ENCODE results near the gene ARHGAP42.

The ARHGAP42 gene

DNA sequence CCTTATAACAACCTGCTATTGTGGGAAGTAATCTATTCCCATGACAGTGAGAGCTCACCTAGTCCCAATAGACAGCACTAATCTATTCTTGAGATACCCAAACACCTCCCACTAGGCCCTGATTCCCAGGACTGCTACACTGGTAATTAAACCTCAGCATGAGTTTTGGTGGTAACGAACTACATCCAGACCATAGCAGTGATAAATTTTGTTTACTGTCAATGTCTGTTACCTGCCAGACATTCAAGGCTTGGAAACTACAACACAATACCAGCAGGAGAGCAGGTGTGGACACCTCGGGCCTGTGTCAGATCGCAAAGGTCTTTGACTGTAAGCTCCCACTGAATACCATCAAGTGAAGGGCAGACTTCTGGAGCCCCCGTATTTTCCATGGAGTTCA is 187.1 kb downstream of the ARHGAP42 start:
- H3K27ac ChIP-seq (ENCODE audit: low read depth, low read length, poor library complexity, severe bottlenecking): no peak overlapping the region
- TF ChIP-seq CTCF (IDR thresholded peaks at IDR 0.05; ENCODE audit: low read length) (no peak), EZH2 (IDR thresholded peaks at IDR 0.05; ENCODE audit: borderline replicate concordance, low read length) (no peak)
- H3K9ac ChIP-seq (ENCODE audit: low read length): no peak overlapping the region
- no peaks in the 10 kb centered on the region for H3K4me1 ChIP-seq (ENCODE audit: insufficient read depth, low read length, severe bottlenecking)
- no peak overlapping the region for H2AFZ ChIP-seq (ENCODE audit: low read length)
- no peaks in the 10 kb centered on the region for H3K27me3 ChIP-seq (ENCODE audit: insufficient read depth, low read length)
- no peaks in the 10 kb centered on the region for H3K9me3 ChIP-seq (ENCODE audit: low read length)
- no peak overlapping the region for H3K4me2 ChIP-seq (ENCODE audit: low read length)
- no peaks in the 10 kb centered on the region for H3K79me2 ChIP-seq (ENCODE audit: insufficient read depth, low read length)
- H3K9me2 ChIP-seq (ENCODE audit: low read depth, low read length): no peaks in the 10 kb centered on the region
- no peak overlapping the region for H3K4me3 ChIP-seq (ENCODE audit: low read depth, low read length, poor library complexity, severe bottlenecking)
- H3K36me3 ChIP-seq (ENCODE audit: insufficient read depth, low read length): no peaks in the 10 kb centered on the region
- no peaks in the 10 kb centered on the region for H4K20me1 ChIP-seq (ENCODE audit: insufficient read depth, low read length)
- no peaks in the 10 kb centered on the region for H3F3A ChIP-seq (ENCODE audit: insufficient read depth, low read length)

DNA sequence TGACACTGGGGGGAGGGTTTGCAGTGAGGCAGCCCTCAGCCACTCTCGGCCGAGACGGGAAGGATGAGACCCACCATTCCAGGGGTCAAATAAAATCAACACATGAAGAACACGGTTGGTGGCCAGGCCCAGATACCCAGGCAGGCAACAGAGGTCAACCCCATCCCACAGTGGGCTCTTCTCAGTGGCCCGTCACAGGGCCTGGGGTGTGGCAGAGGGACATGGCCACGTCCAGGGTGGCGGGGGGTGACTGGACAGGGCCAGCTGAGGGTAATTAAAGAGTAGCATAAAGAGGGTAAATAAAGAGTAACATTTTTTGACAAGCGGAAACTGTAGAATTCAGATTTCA is 188.4 kb downstream of the ARHGAP42 start:
- Histone ChIP-seq H3K9ac (ENCODE audit: low read length) (no peak overlapping the region), H3K4me3 (ENCODE audit: low read depth, low read length, poor library complexity, severe bottlenecking) (no peak overlapping the region), H3K9me2 (ENCODE audit: low read depth, low read length) (no peaks in the 10 kb centered on the region), H3K4me1 (ENCODE audit: insufficient read depth, low read length, severe bottlenecking) (no peaks in the 10 kb centered on the region), H3K36me3 (ENCODE audit: insufficient read depth, low read length) (no peaks in the 10 kb centered on the region), H3K27me3 (ENCODE audit: insufficient read depth, low read length) (no peaks in the 10 kb centered on the region), H3K79me2 (ENCODE audit: insufficient read depth, low read length) (no peaks in the 10 kb centered on the region), H4K20me1 (ENCODE audit: insufficient read depth, low read length) (no peaks in the 10 kb centered on the region), H3K27ac (ENCODE audit: low read depth, low read length, poor library complexity, severe bottlenecking) (no peak overlapping the region), H3F3A (ENCODE audit: insufficient read depth, low read length) (no peaks in the 10 kb centered on the region), H2AFZ (ENCODE audit: low read length) (no peak overlapping the region), H3K4me2 (ENCODE audit: low read length) (no peak overlapping the region), H3K9me3 (ENCODE audit: low read length) (no peaks in the 10 kb centered on the region)
- TF ChIP-seq CTCF (IDR thresholded peaks at IDR 0.05; ENCODE audit: low read length) (no peak), EZH2 (IDR thresholded peaks at IDR 0.05; ENCODE audit: borderline replicate concordance, low read length) (no peak)

DNA sequence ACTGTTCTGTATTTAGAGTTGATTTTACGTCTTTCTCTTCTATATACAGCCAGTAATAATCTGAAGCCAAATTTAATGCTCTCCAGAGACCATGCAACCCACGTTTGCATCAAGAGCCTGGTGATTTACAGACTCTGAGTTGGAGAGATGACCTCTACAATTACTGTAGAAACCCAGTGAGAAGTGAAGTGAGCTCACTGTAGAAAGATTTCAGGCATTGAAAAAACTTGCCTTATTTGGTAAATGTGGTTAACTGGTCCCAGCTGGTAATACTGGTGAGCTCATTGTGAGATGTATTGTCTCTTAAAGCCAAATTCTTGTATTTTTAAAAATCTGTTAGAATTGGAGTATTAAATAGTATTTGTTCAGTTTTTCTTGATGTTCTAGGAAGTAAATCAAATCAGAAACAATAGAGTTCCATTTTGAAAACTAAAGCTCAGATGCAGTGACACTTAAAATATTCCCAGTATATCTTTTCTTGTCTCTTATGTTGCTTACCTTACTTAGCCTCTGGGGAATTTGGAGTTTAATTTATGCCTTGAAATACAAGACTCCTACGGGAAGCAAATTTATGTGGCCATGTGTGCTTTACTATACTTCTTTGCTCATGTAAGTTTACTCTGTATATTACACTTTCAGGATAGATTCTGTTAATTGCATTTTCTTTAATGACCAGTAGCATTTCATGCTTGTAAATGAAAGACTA is 189.9 kb downstream of the ARHGAP42 start:
- no peaks in the 10 kb centered on the region for H3K9me3 ChIP-seq (ENCODE audit: low read length)
- TF ChIP-seq EZH2 (IDR thresholded peaks at IDR 0.05; ENCODE audit: borderline replicate concordance, low read length): no peak
- TF ChIP-seq CTCF (IDR thresholded peaks at IDR 0.05; ENCODE audit: low read length): no peak
- no peaks in the 10 kb centered on the region for H4K20me1 ChIP-seq (ENCODE audit: insufficient read depth, low read length)
- no peak overlapping the region for H3K9ac ChIP-seq (ENCODE audit: low read length)
- no peak overlapping the region for H3K4me2 ChIP-seq (ENCODE audit: low read length)
- no peak overlapping the region for H3K4me3 ChIP-seq (ENCODE audit: low read depth, low read length, poor library complexity, severe bottlenecking)
- no peaks in the 10 kb centered on the region for H3K4me1 ChIP-seq (ENCODE audit: insufficient read depth, low read length, severe bottlenecking)
- H3K27me3 ChIP-seq (ENCODE audit: insufficient read depth, low read length): no peaks in the 10 kb centered on the region
- no peaks in the 10 kb centered on the region for H3K9me2 ChIP-seq (ENCODE audit: low read depth, low read length)
- no peak overlapping the region for H2AFZ ChIP-seq (ENCODE audit: low read length)
- no peaks in the 10 kb centered on the region for H3F3A ChIP-seq (ENCODE audit: insufficient read depth, low read length)
- no peaks in the 10 kb centered on the region for H3K79me2 ChIP-seq (ENCODE audit: insufficient read depth, low read length)
- no peaks in the 10 kb centered on the region for H3K36me3 ChIP-seq (ENCODE audit: insufficient read depth, low read length)
- no peak overlapping the region for H3K27ac ChIP-seq (ENCODE audit: low read depth, low read length, poor library complexity, severe bottlenecking)

Measured in OCI-LY1 (cell line).